OCI-LY3 (cell line): ENCODE data around the gene DDX51.

Experiments used
- EZH2phosphoT487 ChIP-seq: fragments of 200-600 bp; shearing (Covaris generic); IDR thresholded peaks from 2 replicates; pipeline ENCODE4 v1.6.1; 2018; ENCODE audit warnings: antibody characterized with exemption, mixed run types, low read depth
- TF ChIP-seq, protein P1 (sequence below): fragments of 200-600, 300-600 bp; sonication (generic); IDR thresholded peaks from 2 replicates; pipeline ENCODE4 v1.5.1; 2014; ENCODE audit warnings: antibody characterized with exemption, low read length, low read depth

DNA sequence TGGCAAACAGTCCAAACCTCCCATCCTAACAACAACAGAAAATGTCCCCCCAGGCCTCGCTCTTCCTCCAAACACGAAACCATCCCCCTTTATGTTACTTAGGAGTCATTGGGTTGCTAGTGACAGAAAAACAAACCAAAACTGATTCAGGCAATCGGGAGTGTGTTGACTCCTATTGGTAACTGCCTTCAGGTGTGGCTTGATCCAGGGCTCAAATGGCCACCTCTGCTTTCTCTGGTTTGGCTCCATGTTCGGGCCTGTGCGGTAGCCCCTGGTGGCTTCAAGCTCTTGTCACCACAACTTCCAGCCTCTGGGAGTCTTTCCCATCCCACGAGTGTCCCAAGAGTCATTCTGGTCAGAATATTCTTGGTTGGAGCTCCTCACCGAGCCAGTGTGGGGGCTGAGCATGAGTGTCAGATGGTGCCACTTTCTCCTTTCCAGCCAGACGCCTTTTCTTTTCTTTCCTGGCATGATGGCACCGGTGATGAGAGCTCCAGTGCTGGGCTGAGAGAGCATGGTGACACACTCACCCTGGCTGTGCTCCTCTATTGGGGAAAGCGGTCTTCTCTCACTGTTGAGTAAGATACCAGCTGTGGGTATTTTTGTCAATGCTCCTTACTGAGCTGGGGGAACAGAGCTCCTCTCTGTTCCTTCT is 38.7 kb upstream of the DDX51 start:
- TF ChIP-seq, protein P1, sequence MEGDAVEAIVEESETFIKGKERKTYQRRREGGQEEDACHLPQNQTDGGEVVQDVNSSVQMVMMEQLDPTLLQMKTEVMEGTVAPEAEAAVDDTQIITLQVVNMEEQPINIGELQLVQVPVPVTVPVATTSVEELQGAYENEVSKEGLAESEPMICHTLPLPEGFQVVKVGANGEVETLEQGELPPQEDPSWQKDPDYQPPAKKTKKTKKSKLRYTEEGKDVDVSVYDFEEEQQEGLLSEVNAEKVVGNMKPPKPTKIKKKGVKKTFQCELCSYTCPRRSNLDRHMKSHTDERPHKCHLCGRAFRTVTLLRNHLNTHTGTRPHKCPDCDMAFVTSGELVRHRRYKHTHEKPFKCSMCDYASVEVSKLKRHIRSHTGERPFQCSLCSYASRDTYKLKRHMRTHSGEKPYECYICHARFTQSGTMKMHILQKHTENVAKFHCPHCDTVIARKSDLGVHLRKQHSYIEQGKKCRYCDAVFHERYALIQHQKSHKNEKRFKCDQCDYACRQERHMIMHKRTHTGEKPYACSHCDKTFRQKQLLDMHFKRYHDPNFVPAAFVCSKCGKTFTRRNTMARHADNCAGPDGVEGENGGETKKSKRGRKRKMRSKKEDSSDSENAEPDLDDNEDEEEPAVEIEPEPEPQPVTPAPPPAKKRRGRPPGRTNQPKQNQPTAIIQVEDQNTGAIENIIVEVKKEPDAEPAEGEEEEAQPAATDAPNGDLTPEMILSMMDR = no peak
- TF ChIP-seq EZH2phosphoT487 = no peak
